GM18526 (cell line): ENCODE results near the gene HIBCH.

ENCODE experiments used
- POLR2A ChIP-seq: IDR thresholded peaks from 3 replicates; pipeline ENCODE4 v1.6.1; 2011; ENCODE audit not compliant: insufficient read length; ENCODE audit errors: extremely low read depth

The HIBCH gene

DNA sequence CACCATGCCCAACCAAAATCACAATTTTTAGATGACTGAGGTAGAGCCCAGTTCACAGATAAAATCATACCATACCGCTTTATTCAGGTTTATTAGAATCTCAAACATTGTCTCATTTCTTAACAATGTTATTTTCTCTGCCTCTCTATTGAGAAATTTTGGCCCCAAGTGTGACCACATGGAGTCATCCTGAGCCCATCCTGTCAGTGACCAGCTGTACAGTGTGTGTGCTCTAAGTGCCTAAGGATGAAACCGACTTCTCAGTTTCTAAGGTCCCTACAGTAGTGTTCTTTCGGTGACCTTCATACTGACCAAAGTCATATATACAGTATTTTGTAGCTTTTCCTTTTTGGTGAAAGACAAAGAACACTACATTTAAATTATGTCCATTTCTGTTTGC lies 133.4 kb downstream of the HIBCH start:
- TF ChIP-seq POLR2A = no peak

DNA sequence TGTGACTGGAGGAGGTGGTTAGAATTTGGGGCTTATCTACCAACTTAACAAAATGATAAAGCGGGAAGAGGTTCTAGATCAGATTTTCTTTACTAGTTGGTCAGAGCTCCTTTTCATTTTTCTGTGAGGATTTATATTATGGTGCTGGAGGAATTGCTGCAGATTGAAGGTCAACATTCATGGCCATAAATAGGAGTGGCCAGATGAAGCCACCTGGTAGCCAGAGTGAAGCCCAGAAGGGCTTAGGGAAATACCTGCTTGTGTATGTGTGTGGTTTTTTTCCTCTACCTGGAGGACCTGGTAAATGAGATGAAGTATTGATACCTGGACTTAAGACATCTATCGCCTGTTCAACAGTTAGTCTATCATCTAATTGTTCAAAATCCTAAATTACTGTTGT lies 134.2 kb downstream of the HIBCH start:
- TF ChIP-seq POLR2A = no peak

DNA sequence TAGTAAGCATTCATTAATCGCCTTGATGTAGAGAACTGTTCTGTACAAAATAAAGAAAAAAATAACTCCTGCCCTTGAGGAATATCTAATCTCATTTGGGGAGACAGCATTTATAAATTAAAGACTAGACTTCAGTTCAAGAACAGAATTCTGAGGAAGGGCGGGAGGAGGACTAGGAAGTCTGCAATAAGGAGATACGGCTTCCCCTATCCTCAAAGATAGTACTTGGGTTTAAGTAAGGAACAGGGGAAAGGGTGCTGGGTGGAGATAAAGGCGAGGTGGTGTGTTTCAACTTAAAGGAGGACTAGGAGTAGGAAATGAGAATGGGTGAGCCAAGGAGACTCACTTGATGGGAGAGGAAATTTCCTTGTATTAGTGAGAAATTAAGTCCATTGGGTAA lies 135.2 kb downstream of the HIBCH start:
- TF ChIP-seq POLR2A = no peak

DNA sequence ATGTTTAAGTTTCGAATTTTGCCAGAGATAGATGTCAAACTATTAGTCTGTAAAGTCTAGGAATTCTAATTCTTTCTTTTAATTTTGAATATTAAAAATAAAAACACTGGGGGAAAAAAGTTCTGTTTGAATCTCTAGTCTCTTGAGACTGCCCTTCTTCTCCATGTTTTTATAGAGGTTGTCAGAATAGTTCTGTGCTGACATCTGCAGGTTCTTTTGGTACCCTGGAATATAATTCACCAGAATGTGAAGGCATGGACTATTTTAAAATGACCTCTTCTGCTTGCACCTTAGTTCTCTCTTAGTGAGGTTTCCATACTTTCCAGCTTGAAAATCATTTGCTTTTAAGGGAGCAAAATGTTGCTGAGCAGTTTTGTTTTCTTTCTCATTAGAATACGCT lies 136.1 kb downstream of the HIBCH start:
- TF ChIP-seq POLR2A = no peak

DNA sequence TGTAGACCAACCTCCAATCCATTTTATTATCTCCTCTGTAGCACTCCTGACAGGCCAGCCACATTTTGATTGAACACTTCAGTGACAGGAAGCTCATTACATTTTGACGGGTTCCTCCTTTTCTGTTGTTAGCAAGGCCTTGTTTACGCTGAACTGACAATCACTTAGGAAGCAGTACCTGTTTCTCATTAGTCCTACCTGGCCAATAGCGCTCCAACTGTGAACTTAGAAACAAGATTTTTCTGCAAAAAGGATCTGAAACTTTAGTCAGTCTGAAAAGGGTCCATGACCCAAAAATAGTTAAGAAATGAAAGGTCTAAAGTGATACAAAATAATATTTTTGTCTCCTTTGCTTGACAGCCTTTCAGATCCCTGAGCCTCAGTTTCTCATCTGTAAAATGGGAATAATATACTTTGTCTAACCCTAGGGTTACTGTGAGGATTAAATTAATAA lies 137.5 kb downstream of the HIBCH start:
- no peak for TF ChIP-seq POLR2A

- TF ChIP-seq POLR2A = no peak
Observed at GRCh38 chr2:190181123-190181669, 138.4 kb downstream of the HIBCH start.

GRCh38 chr2:190180313-190181122 lies 139.1 kb downstream of the HIBCH start:
- peak; percentile 45 for TF ChIP-seq POLR2A

DNA sequence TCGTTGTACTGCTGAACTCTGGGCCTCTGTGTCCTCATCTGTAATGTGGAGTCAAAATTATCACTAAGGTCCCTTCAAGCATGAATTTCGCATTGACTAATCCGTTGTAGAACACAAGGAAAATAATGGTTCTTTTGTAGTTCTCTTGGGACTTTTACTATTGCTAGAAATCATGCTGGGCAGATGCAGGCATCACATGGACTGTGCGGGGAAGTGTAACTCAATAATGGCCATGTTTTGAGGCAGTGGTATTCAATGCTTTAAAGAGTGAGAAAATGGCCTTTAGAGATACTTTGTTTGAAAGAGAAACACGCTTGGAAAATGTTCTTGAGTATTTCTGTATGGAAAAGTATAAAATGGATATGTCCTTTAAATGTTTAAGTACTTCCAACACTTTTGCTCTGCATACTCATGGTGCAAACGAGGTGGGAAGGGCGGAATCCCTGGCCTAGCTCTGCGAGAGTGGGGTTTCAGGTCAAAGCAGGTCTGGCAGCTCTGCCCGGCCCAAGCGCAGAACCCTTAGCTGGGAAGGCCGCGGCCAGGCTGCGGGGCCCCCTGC lies 139.8 kb downstream of the HIBCH start:
- TF ChIP-seq POLR2A = no peak

- no peak for TF ChIP-seq POLR2A
Observed at GRCh38 chr2:190178066-190178722, 141.4 kb downstream of the HIBCH start.

- TF ChIP-seq POLR2A = no peak
Observed at GRCh38 chr2:190177249-190178040, 142.2 kb downstream of the HIBCH start.

DNA sequence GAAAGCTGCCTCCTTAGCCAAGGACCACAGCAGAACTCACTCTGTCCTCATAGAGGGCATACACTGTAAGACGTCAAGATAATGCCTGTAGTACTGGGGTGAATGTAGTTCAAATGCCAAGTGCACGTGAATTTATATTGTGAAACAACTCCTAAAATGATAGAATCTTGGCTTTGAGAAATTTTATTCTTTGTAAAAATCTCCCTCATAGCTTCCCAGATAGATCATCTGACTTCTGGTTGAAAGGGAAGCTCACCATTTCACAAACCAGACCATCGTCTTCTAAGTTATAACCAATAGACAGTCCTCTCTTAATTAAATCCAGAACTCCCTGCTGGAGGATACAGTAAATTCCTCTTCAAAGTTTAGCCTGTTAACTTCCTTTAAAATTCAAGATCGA lies 146.2 kb downstream of the HIBCH start:
- no peak for TF ChIP-seq POLR2A

- TF ChIP-seq POLR2A = no peak
Observed at GRCh38 chr2:190170673-190171072, 149.0 kb downstream of the HIBCH start.

- no peak for TF ChIP-seq POLR2A
Observed at GRCh38 chr2:190169221-190170072, 150.2 kb downstream of the HIBCH start.

- no peak for TF ChIP-seq POLR2A
Observed at GRCh38 chr2:190167702-190168101, 151.9 kb downstream of the HIBCH start.
